Right lung (tissue), 10 donors: Measurements from ENCODE around the gene RFX8. TPM values are rescaled to one million over a fixed set of nuclear protein-coding genes. Genes with fewer than 3 reads are reported as not detected.
"Not testable (repeated sequence)": the region's sequence is repeated elsewhere in the genome, so short reads cannot be mapped to it uniquely, and the experiment has no call there.

ENCODE experiments used
- DNase-seq, 2 donors: peaks; one replicate each; pipeline ENCODE4 v3.0.0-alpha.2; 2013
- long read RNA-seq, 8 donors: transcript quantifications; one replicate each; lab custom pipeline, GENCODE V29; 2026
- polyA plus RNA-seq, 5 donors: library from polyadenylated mRNA; unstranded; fragments of 120-200 nt; gene quantifications; one replicate each; pipeline versions ENCODE4 v1.2.1 to v1.2.3, GENCODE V29; 2013; ENCODE audit warnings: inconsistent platforms in 1 of 5, low replicate concordance in 1 of 5; ENCODE audit not compliant: insufficient read length in 5 of 5, insufficient read depth in 1 of 5

RFX8 gene
- polyA plus RNA-seq = 1 to 10 TPM in 2 of 5 donors, under 1 TPM in 3; 0.91 to 1.1 (median 0.94) TPM
- long read RNA-seq, donor 1 = 0 reads
- long read RNA-seq, donor 2 = 0 reads
- long read RNA-seq, donor 3 = 0 reads
- long read RNA-seq, donor 4 = 0 reads
- long read RNA-seq, donor 5, partial matches to known transcripts = 0 of 1 reads
- long read RNA-seq, donor 5, other reads (novel, unspliced or antisense) = 0 of 1 reads
- long read RNA-seq, donor 6 = 0 reads
- long read RNA-seq, donor 7 = 0 reads
- long read RNA-seq, donor 8 = 0 reads

DNA sequence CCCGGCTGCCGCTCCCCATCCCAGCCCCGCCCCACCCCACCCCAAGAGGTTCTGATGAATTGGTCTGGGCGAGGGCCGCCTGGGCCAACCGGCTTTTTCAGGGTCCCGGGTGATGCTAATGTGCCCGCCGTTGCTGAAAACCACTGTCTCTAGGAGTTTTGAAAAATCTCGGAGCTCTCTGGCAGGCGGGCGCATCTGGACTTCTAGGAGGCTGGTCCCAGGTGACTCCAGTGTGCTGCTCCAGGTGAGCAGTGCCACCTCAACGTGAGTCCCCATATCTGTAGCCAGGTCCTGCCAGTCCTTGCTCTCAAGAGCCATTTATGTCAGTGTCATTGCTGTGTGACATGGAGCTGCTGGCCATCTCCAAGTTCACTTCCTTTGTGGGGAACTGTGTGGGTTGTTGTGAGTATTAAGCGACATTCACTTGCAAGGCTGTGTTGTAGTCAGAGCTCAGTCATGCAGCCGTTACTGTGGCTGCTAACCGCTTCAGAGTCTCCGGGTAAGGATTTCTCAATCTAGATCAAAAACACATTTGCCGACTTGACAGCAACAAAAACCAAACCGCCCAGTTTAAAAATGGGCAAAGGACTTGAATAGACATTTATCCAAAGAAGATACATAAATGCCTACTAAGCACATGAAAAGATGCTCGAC lies at the start of gene RFX8:
Gene RFX8 (minus strand): TSS at position 382 of the 654 bp plus-strand sequence. CDS start 8,264 bp downstream, outside the sequence.
- DNase-seq = peak; percentile 23 to 31

- DNase-seq = no peak
These were observed 46.6 kb upstream of the RFX8 start for GRCh38 chr2:101521487-101521886.

GRCh38 chr2:101520246-101520645 lies 45.3 kb upstream of the RFX8 start:
- DNase-seq = no peak

DNA sequence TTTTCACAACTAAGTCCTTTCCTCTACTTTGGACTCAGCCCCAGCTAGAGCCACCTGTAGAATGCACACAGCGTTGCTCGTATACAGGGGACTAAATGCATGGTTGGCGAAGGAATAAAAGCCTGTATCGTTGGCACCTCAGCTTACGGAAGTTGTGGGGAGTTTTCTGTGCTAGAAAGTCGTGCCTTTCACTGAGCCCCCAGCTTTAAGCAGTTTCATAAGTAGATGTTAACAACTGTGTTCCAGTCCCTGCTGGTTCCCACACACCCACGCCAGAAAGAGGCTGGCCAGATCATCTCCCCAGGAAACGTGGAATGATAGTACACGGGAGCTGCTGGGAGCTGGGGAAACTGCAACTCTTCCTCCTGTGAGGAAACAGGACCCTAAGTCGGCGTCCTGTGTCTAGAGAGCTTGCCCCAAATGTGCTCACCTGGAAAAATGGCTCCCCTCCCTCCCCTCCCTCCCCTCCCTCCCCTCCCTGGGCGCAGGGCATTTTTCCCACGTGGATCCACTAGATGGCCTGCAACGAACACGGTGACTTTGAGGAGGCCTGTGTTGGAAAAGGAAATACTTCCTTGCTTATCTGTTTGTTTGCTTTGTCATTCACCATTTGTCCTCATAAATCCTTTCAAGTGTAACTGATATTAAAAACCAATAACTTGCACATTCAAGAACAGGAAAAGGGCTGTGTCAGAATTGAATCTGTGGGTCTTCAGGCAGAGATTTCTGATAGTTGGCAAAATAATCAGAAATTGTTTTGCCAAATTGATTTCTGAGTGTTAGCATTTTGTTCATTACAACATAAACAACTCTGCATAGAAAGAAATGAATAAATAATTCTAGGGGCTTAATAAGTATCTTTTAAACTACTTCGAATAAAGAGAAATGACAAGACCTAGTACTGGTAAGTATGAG lies 43.9 kb upstream of the RFX8 start:
- no peak for DNase-seq

GRCh38 chr2:101517758-101518271 lies 42.9 kb upstream of the RFX8 start:
- DNase-seq = no peak

DNA sequence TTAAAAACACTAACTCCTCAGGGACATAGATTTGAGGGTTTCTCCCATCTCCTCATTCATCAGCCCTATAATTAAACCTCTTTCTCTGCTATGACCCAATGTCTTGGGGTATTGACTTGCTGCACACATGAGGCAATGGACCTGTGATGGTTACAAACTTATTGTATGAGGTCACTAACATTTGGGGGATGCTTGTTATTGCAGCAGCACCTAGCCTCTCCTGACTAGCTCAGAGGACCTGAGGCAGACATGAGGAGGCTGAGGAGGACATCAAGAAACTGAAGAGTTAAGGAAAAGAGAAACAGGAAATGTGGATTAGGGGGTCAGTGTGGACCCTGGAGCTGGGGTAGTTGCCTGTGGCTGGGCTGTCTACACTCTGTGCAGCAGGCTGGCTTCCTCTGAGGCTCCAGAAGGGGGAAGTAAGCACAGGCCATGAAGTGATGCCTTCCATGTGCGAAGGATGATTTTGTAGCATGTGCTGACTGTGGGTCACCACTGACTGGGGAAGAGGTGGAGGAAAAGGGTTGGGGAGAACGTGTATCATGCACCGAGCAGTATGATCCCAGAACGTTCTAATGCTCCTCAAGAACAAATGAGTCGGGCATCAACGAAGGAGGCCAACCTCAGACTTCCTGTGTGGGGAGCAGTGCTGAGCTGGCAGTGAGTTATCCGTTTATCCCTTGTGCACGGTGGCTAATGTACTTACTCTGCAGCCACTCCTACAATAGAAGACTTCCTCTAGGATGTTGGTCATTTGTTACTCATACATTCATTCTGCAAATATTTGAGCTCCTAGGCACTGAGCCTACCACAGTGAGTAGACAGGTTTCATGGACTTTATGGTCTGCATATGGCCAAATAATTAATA lies 42.1 kb upstream of the RFX8 start:
- no peak for DNase-seq

DNA sequence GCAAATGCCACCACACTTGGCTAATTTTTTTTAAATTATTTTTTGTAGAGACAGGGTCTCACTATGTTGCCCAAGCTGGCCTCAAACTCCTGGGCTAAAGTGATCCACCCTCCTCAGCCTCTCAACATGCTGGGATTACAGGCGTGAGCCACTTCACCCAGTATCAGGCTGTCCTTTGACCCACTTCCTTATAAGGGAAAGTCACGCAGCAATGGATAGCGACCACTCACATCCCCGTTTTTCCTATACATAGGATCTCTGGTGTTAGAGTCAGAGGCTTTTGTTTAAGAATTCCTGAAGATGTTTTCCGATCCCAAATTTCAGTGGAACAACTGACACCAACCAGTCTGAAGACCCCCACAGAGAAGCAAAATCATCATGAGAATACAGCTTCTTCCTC lies 41.4 kb upstream of the RFX8 start:
- DNase-seq = no peak

- no peak for DNase-seq
These were observed 40.6 kb upstream of the RFX8 start for GRCh38 chr2:101515477-101515876.

GRCh38 chr2:101512993-101513392 lies 38.1 kb upstream of the RFX8 start:
- DNase-seq = no peak

DNA sequence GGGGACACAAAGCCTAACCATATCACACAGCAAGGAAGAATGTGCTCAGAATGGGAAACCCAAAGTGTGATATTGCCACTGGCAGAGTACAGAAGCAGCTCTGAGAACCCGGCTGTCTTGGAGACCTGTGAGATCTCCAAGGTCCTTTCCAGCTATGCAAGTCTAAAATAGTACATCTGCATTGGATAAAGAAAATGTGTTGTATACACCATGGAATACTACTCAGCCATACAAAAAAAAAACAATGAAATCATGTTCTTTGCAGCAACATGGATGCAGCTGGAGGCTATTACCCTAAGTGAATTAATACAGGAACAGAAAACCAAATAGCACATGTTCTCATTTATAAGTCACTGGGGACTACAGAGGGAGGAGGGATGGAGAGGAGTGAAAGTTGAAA lies 36.5 kb upstream of the RFX8 start:
- DNase-seq = no peak

- DNase-seq = no peak
These were observed 34.8 kb upstream of the RFX8 start for GRCh38 chr2:101509499-101510284.

- no peak for DNase-seq
These were observed 33.7 kb upstream of the RFX8 start for GRCh38 chr2:101508636-101509035.

GRCh38 chr2:101505276-101505675 lies 30.4 kb upstream of the RFX8 start:
- DNase-seq = not testable (repeated sequence)

GRCh38 chr2:101504744-101505143 lies 29.8 kb upstream of the RFX8 start:
- not testable (repeated sequence) for DNase-seq

GRCh38 chr2:101502095-101502494 lies 27.2 kb upstream of the RFX8 start:
- no peak for DNase-seq

DNA sequence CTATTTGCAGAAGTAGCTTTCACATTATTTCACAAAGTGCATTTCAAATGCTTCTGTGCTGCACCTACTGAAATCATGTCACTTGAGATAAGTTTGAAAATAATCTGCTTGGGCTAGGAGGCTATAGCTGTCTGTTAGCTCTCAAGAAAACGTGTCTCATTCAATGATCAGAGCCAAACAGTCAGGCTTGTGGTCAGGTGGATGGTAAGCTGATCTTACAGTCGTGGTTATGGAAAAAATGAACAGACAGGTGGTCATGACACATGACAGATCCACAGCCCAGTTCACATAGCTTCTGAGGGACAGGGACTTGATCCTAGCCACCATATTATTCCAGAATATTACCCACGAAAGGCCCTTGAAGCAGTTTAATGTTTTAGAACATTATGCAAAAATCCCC lies 26.5 kb upstream of the RFX8 start:
- no peak for DNase-seq

GRCh38 chr2:101500860-101501259 lies 25.9 kb upstream of the RFX8 start:
- DNase-seq = no peak

DNA sequence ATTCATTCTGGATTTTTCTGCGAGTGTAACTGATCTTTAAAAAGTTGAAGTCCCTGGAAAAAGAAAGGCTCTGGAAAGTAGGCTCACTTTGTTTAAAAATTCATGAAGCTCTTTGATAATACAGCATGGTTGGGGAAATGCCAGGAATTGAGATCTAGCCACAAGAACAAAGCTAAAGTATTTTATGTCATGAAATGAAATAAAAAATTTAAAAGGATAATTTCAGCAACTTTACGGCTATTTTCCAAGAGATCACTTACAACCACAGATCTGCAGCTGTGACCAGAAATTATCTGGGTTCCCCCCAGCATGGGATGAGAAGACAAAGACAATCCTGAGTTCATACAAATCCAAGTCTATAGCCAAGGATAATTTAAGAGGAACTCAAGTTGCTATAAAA lies 25.3 kb upstream of the RFX8 start:
- DNase-seq = no peak

- DNase-seq = no peak
These were observed 21.4 kb upstream of the RFX8 start for GRCh38 chr2:101496279-101496678.

GRCh38 chr2:101492936-101493473 lies 18.1 kb upstream of the RFX8 start:
- no peak for DNase-seq
